ENCODE results near the gene HOXC5. TPM values are rescaled to one million over a fixed set of nuclear protein-coding genes. Genes with fewer than 3 reads are reported as not detected.

HOXC5 gene
- total RNA-seq, 1 experiment from 2014 or later: 1.1 TPM

DNA sequence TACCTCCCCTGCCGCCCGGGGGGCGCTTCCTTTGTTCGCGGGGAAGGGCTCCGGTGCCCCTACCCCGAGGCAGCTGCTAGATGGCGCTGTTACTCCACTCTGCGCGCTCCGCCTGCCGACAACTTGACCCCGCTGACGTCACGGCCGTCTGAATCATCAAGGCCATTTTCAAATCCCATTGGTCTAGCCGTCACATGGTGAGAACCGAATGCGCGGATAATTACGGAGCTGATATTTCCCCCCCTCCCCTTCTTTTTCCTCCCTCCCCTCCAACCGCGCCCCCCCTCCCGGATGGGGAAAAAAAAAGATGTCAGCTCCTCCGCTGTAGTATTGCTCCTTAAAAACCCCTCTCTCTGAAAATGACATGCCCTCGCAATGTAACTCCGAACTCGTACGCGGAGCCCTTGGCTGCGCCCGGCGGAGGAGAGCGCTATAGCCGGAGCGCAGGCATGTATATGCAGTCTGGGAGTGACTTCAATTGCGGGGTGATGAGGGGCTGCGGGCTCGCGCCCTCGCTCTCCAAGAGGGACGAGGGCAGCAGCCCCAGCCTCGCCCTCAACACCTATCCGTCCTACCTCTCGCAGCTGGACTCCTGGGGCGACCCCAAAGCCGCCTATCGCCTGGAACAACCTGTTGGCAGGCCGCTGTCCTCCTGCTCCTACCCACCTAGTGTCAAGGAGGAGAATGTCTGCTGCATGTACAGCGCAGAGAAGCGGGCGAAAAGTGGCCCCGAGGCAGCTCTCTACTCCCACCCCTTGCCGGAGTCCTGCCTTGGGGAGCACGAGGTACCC, 47.8 kb upstream of the HOXC5 start, which contains the start of gene HOXC10:
HOXC10 (plus strand) TSS at position 246 of the 791 bp plus-strand sequence; CDS start at position 360, 114 bp downstream.
- no peaks in the 10 kb centered on the region for H3K79me2 ChIP-seq (ENCODE audit: insufficient read depth, low read length)
- intact Hi-C loops (cut with micrococcal nuclease): loop anchor here (2.0 to 5.0 kb wide), 3 partner anchors 216 to 230 kb away; no protein-coding TSS in a partner anchor
- ATAC-seq (peak; percentile 87), DNase-seq (ENCODE audit: low read depth, low spot score) (peak; percentile 93)
- H2AFZ ChIP-seq (ENCODE audit: low read depth, low read length, poor library complexity, severe bottlenecking): peak within 1 kb of the TSS; percentile 77
- peak within 1 kb of the TSS in 1 of 2 experiments; percentile 30; a peak in 2 of 4 replicates for H3K4me3 ChIP-seq (replicated peaks in 1 of 2; ENCODE audit: low read depth in 1 of 2, low read length in 2 of 2)
- H3K4me2 ChIP-seq (ENCODE audit: low read length): peak within 1 kb of the TSS; percentile 57
- H3K9ac ChIP-seq (ENCODE audit: low read length): peak within 1 kb of the TSS; percentile 15; the same call in 1 of the 2 replicates
- no peak within 1 kb of the TSS for H3K27ac ChIP-seq (ENCODE audit: low read depth, low read length)
- ChIA-PET RAD21 (ENCODE audit: low non-redundant PET in 1 of 2, low total read pairs in 2 of 2, uncharacterized antibody in 2 of 2, unreplicated experiment in 2 of 2) (interaction anchor here (0.5 to 1.0 kb wide), 9 partner anchors 154 to 406 kb away, joined by 3 to 8 read pairs (median 4); no protein-coding TSS in a partner anchor), POLR2A (interaction anchor here (0.6 to 1.3 kb wide), 4 partner anchors 10 to 252 kb away, joined by 3 read pairs; partner anchors contain the start of gene HOXC9), CTCF (interaction anchor here (0.6 to 5.7 kb wide), 32 partner anchors 8 to 394 kb away, joined by 3 to 35 read pairs (median 5); partner anchors contain the start of genes HOXC12, HOXC5, HOXC9 and SMUG1)
- H3K9me2 ChIP-seq (ENCODE audit: insufficient read depth): no peaks in the 10 kb centered on the region
- H4K20me1 ChIP-seq (ENCODE audit: insufficient read depth): no peaks in the 10 kb centered on the region
- H3K9me3 ChIP-seq (ENCODE audit: control insufficient read depth in 1 of 2, insufficient read depth in 1 of 2, low read depth in 1 of 2, low read length in 2 of 2): no peaks in the 10 kb centered on the region
- H3K27me3 ChIP-seq (ENCODE audit: insufficient read depth, low read length): no peaks in the 10 kb centered on the region
- TSS peak; percentile 62 for BruUV-seq (replicated peaks)
- peaks cover 4 to 17% of the 10 kb centered on the region in 2 experiments for H3K4me1 ChIP-seq (ENCODE audit: control insufficient read depth in 1 of 2, insufficient read depth in 2 of 2, low read length in 2 of 2)
- no peaks in the 10 kb centered on the region for H3K36me3 ChIP-seq (ENCODE audit: control insufficient read depth in 1 of 2, insufficient read depth in 2 of 2, low read length in 2 of 2)
- TF ChIP-seq SP1 (IDR thresholded peaks at IDR 0.05; ENCODE audit: low read depth) (no peak), EZH2phosphoT487 (IDR thresholded peaks at IDR 0.05; ENCODE audit: borderline replicate concordance) (no peak), YY1 (IDR thresholded peaks at IDR 0.05; ENCODE audit: extremely low read depth, insufficient replicate concordance, low read depth, low read length) (peak; percentile 42), RAD21 (IDR thresholded peaks at IDR 0.05; ENCODE audit: low read depth) (peak; percentile 87), ELF1 (IDR thresholded peaks at IDR 0.05; ENCODE audit: borderline replicate concordance, low read depth) (no peak), POLR2A (IDR thresholded peaks at IDR 0.05; ENCODE audit: borderline replicate concordance, extremely low read depth, insufficient read depth, insufficient read length) (no peak), EGR1 (IDR thresholded peaks at IDR 0.05; ENCODE audit: low read depth) (no peak), POLR2AphosphoS5 (IDR thresholded peaks at IDR 0.05; ENCODE audit: low read depth, low read length) (0 out of 2 replicates have a peak, but pooled peaks have one; percentile 39)
- TF ChIP-seq, protein P1, sequence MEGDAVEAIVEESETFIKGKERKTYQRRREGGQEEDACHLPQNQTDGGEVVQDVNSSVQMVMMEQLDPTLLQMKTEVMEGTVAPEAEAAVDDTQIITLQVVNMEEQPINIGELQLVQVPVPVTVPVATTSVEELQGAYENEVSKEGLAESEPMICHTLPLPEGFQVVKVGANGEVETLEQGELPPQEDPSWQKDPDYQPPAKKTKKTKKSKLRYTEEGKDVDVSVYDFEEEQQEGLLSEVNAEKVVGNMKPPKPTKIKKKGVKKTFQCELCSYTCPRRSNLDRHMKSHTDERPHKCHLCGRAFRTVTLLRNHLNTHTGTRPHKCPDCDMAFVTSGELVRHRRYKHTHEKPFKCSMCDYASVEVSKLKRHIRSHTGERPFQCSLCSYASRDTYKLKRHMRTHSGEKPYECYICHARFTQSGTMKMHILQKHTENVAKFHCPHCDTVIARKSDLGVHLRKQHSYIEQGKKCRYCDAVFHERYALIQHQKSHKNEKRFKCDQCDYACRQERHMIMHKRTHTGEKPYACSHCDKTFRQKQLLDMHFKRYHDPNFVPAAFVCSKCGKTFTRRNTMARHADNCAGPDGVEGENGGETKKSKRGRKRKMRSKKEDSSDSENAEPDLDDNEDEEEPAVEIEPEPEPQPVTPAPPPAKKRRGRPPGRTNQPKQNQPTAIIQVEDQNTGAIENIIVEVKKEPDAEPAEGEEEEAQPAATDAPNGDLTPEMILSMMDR (IDR thresholded peaks at IDR 0.05 in 2 of 3, conservative IDR thresholded peaks at IDR 0.05 in 1 of 3; ENCODE audit: borderline replicate concordance in 1 of 3, insufficient read depth in 1 of 3, low read depth in 2 of 3, low read length in 2 of 3): peak; percentile 76 to 86 (median 82)

Measured in HCT116 (cell line).